NCI-H774 (cell line): ENCODE results near the gene PDCD1LG2.

ENCODE experiments used
- DNase-seq: peaks from one replicate; lab custom pipeline; 2025; lab: John Stamatoyannopoulos, UW

Gene PDCD1LG2

DNA sequence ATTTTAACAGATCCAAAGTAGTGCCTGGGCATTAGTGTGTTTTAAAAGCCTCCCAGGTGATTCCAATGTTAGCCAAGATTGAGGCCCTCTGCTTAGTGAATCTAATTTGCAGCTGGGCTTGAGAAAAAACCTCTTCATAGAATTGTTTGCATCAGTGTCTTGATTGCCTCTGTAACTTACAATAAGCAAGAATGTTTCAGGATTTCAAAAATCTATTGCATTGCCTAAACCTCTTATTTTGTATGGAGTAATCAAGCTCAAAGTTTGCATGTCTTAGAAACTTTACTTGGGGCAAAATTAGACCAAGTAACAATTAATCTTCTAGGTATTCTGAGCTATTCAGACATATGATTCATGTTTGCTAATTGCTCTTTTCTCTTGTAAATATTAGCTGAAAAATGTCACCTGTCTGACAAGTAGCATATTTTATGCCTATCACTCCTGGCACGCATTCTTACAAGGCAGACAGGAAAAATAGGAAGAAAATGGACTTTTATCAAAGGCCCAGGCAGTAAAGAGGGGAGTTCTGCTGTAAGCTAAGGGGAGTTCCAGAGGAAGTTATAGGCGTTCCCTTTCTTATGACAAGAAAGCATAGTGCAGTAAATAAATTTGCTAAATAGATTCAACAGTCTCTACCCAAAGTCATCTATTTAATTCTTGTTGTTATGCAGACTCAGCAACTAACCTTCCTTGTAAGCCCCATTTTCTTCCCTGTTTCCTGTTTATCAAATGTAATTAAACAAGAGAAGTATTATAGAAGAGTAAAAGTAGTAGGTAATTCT, 21.0 kb downstream of the PDCD1LG2 start:
- no peak for DNase-seq

DNA sequence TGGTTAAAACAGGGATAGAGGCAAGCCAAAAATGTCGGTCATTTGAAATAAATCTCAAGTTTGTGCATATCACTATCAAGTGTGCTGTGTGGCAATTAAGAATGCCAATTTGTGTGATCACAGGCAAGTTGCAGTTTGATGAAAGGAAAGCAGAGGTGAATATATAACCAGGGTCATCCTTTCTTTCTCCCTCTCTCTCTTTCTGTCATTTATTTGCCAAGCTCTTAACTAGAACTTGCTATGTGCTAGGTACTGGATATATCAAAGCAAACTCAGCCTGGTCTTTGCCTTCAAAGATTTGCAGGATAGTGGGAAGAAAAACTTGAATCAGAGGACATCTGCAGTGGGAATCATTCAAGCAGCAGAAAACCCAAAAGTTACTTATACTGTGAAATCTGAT, 22.0 kb downstream of the PDCD1LG2 start:
- DNase-seq: no peak

DNA sequence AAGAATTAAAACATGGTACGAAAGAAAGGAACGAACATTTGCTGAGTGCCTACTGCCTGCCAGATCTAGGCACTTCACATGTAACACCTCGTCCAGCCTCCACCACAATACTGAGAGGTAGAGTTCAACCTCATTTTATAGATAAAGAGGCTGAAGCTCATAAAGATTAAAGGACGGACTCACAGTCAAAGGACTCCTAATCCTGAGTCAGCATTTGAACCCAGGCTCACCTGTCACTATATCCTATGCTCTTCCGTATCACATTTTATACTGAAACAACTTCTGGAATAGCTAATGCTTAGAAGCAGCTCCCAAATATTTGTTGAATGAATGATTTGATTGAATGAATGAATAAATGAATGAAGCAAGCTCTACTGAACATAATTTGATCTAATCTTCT, 22.5 kb downstream of the PDCD1LG2 start:
- no peak for DNase-seq

- DNase-seq: no peak
Observed at GRCh38 chr9:5536684-5537083, 26.4 kb downstream of the PDCD1LG2 start.

- no peak for DNase-seq
Observed at GRCh38 chr9:5543875-5544702, 33.8 kb downstream of the PDCD1LG2 start.

- no peak for DNase-seq
Observed at GRCh38 chr9:5549658-5550650, 39.6 kb downstream of the PDCD1LG2 start.

GRCh38 chr9:5551368-5552150, 41.2 kb downstream of the PDCD1LG2 start:
- no peak for DNase-seq

DNA sequence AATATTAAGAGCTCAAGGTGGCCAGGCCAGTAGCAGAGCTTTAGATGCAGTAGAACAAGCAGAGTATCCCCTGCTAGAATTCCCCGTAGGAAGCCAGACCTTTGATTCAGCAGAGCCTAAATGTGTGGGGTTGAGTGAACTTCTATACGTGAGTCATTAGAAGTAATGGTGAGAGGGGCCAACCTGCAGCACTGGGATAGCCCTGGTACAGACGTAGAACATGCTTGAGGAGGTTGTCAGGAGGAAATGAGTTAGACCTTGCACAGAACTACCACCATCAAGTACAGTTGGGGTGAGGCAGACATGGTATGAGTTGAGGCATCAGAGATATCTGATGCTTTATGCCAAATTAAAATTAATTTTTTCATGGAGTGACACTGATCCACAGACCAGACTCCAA, 42.0 kb downstream of the PDCD1LG2 start:
- DNase-seq: no peak

- DNase-seq: no peak
Observed at GRCh38 chr9:5553211-5553610, 42.9 kb downstream of the PDCD1LG2 start.

- no peak for DNase-seq
Observed at GRCh38 chr9:5554254-5554653, 43.9 kb downstream of the PDCD1LG2 start.

GRCh38 chr9:5556101-5556705, 45.9 kb downstream of the PDCD1LG2 start:
- DNase-seq: no peak

GRCh38 chr9:5557606-5558587, 47.6 kb downstream of the PDCD1LG2 start:
- no peak for DNase-seq

DNA sequence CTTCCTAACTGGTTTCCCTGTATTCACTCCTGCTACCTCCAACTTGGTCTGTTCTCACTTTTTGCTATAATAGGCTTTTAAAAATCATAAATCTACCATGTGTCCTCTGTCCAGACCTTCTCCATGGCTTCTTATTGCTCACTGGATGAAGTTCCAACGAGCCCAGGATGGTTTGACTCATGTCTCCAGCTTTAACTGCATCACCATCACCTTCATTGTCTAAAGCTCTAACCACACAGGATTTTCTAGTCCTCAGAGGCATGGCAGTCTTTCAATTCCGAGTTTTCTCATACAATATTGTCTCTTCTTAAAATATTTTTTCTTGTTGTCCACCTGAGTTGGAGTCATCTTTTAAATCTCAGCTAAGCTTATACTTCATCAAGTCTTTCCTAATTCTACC, 49.3 kb downstream of the PDCD1LG2 start:
- DNase-seq: no peak

DNA sequence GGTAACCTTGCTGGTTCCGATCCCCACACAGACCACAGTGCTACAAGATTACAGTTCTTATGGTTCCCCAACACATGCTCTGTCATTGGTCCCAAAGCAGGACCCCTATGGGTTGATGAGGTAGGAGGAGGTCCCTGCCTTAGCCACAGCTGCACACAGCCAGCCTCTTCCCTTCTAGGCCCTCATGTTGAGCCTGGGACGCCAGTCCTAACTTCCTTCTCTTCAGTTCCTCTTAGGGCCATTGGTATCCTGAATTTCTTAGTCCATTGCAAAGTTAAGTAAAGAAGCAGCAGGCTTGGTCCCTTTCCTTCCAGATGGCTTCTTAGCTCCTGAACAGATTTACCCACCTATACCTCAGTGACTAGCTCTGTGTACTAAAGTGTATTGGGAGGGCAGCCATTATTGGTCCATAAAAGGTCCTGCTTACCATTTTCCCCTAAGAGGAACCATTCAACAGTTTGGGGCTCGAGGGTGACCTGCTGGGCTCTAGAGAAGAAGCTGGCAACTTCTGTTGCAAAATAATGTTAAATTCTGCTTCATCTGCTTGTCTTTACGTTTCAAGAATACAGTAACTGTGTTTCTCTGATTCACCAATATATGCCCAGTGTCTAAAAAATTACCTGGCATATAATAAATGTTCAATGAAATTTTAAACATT, 50.2 kb downstream of the PDCD1LG2 start:
- DNase-seq: no peak

- DNase-seq: no peak
Observed at GRCh38 chr9:5561828-5562488, 51.6 kb downstream of the PDCD1LG2 start.

GRCh38 chr9:5562806-5563416, 52.6 kb downstream of the PDCD1LG2 start:
- DNase-seq: no peak

DNA sequence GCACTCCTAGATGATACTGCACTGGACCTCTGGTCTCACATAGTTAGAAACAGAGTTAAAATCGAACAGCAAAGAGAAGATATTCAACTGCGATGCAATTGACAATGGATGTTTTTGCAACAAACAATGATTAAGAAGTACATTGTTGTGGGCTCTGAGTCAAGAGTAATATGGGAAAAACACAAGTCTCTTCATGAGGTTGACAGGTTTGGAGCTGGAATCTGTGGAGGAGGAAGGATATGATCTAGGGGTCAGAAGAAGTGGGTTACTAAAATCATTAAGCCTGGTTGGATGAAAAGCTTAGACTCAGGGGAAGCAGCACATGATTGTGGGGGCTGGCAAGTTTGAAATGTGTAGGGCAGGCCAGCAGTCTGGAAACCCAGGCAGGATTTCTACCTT, 53.1 kb downstream of the PDCD1LG2 start:
- DNase-seq: no peak

GRCh38 chr9:5563886-5564285, 53.6 kb downstream of the PDCD1LG2 start:
- DNase-seq: no peak
